GM19240 (cell line): ENCODE results near the gene IL10RA.

Experiments used
- DNase-seq: peaks from one replicate; pipeline ENCODE4 v3.0.0; 2011; ENCODE audit warnings: low spot score; ENCODE audit not compliant: insufficient read length

Gene IL10RA

GRCh38 chr11:118045191-118045590 lies 59.0 kb downstream of the IL10RA start:
- DNase-seq = no peak

- no peak for DNase-seq
These were observed 60.1 kb downstream of the IL10RA start for GRCh38 chr11:118046051-118046963.

GRCh38 chr11:118046964-118047700 lies 60.9 kb downstream of the IL10RA start:
- no peak for DNase-seq

GRCh38 chr11:118047749-118048148 lies 61.6 kb downstream of the IL10RA start:
- DNase-seq = no peak

- DNase-seq = no peak
These were observed 62.5 kb downstream of the IL10RA start for GRCh38 chr11:118048472-118049370.

GRCh38 chr11:118049771-118050170 lies 63.6 kb downstream of the IL10RA start:
- DNase-seq = no peak

- no peak for DNase-seq
These were observed 64.2 kb downstream of the IL10RA start for GRCh38 chr11:118050208-118050891.
